ENCODE results near the gene MPO. TPM values are rescaled to one million over a fixed set of nuclear protein-coding genes. Genes with fewer than 3 reads are reported as not detected.
A peak's percentile ranks its signal among the peaks of the same experiment; 100 is the strongest.

The MPO gene
- total RNA-seq, 1 donor from 2014 or later, result 0.08 TPM

DNA sequence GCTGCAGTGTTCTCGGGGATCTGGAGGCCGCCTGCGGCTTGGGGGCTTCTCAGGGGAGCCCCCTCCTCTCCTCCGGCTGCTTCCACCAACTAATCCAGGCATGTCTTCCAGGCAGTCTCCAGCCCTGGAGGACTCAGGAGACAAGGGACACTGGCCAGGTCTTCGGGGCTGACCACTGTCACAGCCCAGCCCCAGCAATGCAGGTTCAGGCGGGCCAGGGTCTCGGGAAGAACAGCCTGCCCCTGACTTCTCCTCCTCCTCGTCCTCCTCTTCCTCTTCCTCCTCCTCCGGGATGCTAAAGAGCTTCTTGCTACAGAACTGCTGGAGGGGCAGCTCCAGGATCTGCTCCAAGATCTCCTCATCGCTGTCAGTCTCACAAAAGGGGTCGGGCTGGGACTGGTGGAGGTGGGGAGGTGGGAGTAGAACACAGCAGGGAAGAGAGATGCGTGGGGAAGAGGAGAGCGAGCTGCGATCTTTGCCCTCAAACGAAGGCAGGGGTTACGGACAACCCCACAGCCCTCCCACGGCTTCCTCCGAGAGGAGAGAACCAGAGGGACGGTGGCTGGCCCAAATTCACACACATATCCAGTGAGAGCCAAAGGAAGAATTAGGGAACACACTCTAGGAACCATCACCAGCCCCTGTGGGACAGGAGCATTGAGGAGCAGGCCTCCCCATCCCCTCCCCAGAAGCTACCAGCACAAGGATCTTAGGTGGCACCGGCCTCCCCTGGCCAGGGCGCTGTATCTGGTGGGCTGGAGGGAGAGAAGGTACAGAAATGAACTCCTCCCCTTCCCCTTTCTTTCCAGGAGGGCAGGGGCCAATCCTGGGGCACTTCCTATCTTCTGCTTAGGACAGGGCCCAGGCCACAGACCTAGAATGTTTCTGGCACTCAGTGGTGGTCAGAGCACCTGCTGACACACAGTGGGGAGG lies 28.5 kb upstream of the MPO start:
- no peak for DNase-seq (ENCODE audit: low read depth)
- TF ChIP-seq, protein P1, sequence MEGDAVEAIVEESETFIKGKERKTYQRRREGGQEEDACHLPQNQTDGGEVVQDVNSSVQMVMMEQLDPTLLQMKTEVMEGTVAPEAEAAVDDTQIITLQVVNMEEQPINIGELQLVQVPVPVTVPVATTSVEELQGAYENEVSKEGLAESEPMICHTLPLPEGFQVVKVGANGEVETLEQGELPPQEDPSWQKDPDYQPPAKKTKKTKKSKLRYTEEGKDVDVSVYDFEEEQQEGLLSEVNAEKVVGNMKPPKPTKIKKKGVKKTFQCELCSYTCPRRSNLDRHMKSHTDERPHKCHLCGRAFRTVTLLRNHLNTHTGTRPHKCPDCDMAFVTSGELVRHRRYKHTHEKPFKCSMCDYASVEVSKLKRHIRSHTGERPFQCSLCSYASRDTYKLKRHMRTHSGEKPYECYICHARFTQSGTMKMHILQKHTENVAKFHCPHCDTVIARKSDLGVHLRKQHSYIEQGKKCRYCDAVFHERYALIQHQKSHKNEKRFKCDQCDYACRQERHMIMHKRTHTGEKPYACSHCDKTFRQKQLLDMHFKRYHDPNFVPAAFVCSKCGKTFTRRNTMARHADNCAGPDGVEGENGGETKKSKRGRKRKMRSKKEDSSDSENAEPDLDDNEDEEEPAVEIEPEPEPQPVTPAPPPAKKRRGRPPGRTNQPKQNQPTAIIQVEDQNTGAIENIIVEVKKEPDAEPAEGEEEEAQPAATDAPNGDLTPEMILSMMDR (IDR thresholded peaks at IDR 0.05; ENCODE audit: insufficient read depth, low read length, poor library complexity, severe bottlenecking), result no peak
- H3K27me3 ChIP-seq (ENCODE audit: control insufficient read depth, insufficient read depth, low read length), result no peaks in the 10 kb centered on the region
- H3K36me3 ChIP-seq (ENCODE audit: control insufficient read depth, insufficient read depth, low read length), result no peaks in the 10 kb centered on the region
- no peak overlapping the region for H3K4me3 ChIP-seq (ENCODE audit: low read depth, low read length)

DNA sequence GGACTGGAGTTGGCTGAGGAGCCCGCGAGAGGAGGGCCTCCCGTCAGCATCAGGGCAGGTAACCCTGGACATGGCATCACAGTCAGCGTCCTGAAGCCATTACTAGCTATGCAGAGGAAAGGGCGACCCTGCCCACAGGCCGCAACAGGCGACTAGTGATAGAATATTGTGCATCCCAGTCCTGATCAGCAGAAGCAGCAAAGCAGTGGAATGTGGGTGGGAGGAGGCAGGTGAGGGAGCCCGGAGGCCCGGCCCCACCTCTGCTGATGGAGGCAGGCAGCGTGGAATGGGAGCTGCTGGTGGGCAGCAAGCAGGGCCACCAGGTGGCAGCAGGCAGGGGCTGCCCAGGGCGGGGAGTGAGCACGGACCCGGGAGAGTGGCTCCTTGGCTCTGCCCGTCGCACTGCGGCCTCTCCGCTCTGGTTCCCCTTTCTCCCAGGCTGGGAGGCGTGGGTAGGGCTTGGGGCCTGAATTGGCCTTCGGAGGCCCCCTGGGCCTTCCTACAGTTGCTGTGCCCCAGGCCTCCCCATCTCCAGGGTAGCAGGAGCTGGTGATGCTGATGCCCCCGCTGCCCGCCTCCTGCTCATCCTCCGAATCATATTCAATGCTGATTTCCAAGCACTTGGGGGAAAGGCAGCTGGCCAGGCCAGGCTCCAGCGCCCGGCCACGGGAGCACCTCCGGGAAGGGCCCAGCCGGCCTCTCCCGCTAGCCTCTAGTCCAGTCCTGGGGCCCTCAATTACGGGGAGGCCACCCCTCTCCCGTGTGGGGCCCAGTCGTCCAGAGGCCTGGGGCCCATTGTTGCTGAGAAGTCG lies 27.6 kb upstream of the MPO start:
- TF ChIP-seq, protein P1 (IDR thresholded peaks at IDR 0.05; ENCODE audit: insufficient read depth, low read length, poor library complexity, severe bottlenecking), result peak; percentile 37
- DNase-seq (ENCODE audit: low read depth), result no peak
- Histone ChIP-seq H3K27me3 (ENCODE audit: control insufficient read depth, insufficient read depth, low read length) (no peaks in the 10 kb centered on the region), H3K36me3 (ENCODE audit: control insufficient read depth, insufficient read depth, low read length) (no peaks in the 10 kb centered on the region), H3K4me3 (ENCODE audit: low read depth, low read length) (no peak overlapping the region)

DNA sequence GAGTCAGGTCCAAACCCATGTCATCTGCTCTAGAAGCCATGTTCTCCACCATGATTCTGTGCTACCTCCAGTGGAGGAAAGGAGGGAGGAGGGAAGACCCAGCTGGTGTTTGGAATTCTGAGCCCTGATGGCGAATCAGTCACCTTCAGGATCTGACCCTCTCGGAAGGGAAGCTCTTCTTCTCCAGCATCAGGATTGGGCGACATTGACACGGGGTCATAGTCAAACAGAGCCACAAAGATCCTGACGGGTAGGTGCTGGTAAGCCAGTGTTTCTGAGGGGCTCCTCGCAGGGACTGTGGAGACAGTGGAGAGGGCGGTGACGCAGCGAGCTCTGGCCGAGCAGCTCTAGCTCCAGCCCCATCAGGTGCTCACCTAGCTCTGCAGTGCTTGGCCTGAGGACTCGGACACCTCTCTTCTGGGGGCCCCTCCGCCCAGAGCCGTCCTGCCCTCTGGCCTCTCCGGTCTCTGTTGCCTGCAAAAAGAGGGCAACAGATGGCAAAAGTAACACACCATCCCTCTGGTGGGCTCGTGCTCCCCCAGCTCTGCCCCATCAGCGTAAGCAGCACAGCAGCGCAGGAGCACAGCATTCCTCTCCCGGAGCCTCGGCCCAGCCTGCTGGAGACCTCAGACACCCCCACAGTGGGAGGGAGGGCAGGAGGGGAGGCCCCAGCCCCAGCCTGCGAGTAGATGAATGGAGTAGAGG lies 26.9 kb upstream of the MPO start:
- no peak overlapping the region for H3K4me3 ChIP-seq (ENCODE audit: low read depth, low read length)
- no peaks in the 10 kb centered on the region for H3K36me3 ChIP-seq (ENCODE audit: control insufficient read depth, insufficient read depth, low read length)
- no peaks in the 10 kb centered on the region for H3K27me3 ChIP-seq (ENCODE audit: control insufficient read depth, insufficient read depth, low read length)
- TF ChIP-seq, protein P1 (IDR thresholded peaks at IDR 0.05; ENCODE audit: insufficient read depth, low read length, poor library complexity, severe bottlenecking), result no peak
- DNase-seq (ENCODE audit: low read depth), result no peak

DNA sequence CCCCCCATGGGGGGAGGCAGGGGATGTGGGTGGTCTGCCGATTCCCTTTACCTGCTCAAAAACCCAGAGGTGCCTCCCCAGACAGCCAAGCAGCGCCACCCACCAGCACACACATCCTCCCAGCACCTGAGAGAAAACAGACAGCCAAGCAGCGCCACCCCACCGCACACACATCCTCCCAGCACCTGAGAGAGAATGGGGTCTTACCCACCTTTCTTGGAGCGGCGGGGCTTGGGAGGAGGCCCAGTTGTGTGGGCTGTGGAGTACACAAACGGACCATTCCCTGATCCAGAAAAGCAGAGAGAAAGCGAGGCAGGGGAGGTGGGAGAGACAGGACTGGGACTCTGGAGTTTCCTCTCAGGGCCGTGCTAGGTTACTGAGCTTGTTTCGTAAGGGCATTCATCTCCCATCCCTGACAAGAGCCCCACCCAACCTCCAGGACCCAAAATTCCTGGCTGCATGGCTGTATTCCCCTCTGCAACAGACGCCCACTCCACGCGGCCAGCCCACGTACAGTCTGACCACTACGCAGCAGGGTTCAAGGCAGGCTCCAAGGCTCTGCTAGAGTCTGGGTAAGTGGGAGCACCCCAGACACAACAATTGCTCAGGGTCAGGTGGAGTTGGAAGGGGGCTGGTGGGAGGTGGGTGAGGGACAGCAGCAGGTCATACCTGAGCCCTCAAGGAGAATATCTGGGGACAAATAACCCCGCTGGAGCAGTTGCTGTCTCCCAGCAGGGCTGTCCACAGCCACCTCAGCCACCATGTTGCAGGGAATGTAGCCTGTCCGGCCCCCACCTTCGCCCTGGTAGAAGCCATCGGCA lies 25.6 kb upstream of the MPO start:
- TF ChIP-seq, protein P1 (IDR thresholded peaks at IDR 0.05; ENCODE audit: insufficient read depth, low read length, poor library complexity, severe bottlenecking), result no peak

DNA sequence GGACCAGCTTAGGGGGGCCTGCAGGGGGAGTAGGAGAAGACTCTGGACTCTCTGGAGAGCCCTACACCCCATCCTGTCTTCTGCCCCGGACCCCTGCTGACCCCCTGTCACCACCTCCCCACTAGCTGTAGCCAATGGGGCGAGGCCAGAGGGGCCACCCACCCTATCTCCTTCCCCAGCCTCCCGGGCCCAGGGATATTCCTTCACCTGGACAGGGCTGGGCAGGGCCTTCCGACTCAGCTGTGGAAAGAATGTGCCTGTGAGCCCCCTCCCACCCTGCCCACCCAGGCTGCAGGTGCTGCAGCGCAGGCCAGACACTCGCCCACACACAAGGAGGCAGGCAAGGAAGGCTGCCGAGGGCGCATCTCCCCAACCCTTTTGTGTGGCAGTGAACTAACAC lies 24.9 kb upstream of the MPO start:
- no peak overlapping the region for H3K4me3 ChIP-seq (ENCODE audit: low read depth, low read length)
- no peaks in the 10 kb centered on the region for H3K36me3 ChIP-seq (ENCODE audit: control insufficient read depth, insufficient read depth, low read length)
- peaks cover 3% of the 10 kb centered on the region for H3K27me3 ChIP-seq (ENCODE audit: control insufficient read depth, insufficient read depth, low read length)
- TF ChIP-seq, protein P1 (IDR thresholded peaks at IDR 0.05; ENCODE audit: insufficient read depth, low read length, poor library complexity, severe bottlenecking), result no peak
- DNase-seq (ENCODE audit: low read depth), result no peak

More for the DNA sequence above, 25.6 kb upstream of the MPO start:
- Histone ChIP-seq H3K36me3 (ENCODE audit: control insufficient read depth, insufficient read depth, low read length) (no peaks in the 10 kb centered on the region), H3K4me3 (ENCODE audit: low read depth, low read length) (no peak overlapping the region), H3K27me3 (ENCODE audit: control insufficient read depth, insufficient read depth, low read length) (peaks cover under 1% of the 10 kb centered on the region)
- no peak for DNase-seq (ENCODE audit: low read depth)
